GM18867 (cell line): ENCODE measurements around the gene JAG2.

ENCODE experiments used
- ATAC-seq: cut with Tn5 transposase; IDR thresholded peaks from one replicate; pipeline ENCODE4 v1.9.1; 2021; ENCODE audit warnings: mild to moderate bottlenecking, moderate library complexity; ENCODE audit not compliant: unreplicated experiment

Gene JAG2

DNA sequence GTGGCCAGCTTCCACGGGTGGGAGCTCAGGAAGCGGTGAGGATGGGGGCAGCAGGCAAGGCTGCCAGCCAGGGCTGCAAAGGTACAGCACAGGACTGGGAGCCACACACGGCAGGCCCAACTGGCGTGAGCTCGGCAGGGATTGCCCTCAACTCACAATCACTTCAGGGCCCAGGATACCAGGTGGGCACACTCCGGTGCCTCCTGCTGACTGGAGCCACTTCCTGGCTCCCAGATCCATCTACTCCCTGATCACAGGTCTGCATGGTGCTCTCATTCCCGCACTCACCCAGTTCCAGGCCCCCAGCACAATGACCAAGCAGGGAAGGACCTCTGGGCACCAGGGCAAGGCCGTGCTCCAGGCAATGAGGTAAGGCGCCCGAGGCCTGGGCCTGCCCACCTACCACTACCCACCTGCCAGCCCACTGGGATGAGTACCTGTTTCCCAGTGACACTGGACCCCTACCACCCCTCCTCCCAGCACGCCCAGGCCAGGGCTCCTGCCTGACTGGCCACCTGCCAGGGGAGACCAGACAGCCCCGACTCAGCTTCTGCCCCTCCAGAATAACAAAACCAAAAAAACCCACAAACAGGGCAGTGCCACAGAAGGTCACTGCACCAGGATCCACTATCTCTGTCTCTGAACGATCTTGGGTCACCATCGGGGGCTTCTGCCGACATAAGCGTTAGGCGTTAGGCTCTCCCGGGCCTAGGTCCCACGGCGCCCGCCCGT is 1.8 kb downstream of the JAG2 start:
- ATAC-seq = no peak

DNA sequence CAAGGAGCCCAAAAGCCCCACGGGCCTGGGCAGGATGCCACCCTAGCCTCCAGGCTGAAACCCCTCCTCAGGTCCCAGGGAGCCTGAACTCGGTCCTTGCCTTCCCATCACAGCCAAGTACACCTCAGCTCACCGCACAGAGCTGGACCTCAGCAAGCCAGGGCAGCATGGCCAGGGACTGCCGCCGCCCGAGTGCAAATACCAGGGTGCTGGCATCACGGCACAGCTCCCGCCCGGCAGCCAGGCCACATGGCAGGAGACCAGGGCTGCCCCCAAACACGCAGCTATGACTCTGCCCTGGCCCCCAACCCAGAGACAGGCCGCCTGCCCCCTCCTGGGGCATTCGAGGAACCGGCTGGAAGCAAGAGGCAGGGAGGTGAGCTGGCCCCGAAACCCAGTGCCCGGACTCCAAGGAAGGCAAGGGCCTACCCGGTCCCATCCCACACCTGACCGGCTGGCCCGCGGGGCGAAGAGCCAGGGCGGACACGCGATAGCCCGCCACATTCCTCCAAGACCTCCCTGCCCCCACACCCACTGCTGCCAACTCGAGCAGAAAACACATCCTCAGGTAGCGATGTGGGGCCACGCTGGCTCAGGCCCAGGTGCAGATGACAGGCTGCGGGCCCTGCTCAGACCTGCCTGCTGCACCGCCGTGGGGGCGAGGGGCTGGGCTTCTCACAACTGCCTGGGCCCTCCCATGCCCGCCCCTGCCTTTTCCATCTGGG is 2.7 kb downstream of the JAG2 start:
- ATAC-seq = no peak

DNA sequence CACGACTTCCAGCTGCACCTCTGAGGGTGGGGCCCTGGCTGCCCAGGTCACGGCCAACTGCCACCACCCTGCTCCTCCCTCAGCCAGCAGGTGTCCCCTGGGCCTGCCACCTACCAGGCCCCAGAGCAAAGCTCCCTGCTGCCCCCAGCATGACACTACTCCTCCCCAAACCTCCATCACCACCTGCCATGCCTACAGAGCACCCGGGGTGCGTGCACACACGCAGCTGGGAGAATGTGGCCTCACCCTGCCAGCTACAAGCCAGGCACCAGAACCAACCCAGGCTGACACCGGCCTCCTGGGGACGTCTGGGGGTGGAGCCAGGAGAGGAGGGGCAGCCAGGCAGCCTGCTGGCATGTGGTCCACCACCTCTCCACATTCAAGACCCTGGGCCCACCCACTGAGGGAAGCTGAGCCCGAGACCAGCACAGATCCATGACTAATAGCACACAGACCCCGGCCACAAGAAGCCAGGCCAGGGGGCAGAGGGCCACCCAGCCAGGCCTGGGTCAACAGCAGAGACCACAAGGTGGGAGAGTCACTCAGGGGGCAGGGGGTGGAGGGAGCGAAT is 3.4 kb downstream of the JAG2 start:
- no peak for ATAC-seq

DNA sequence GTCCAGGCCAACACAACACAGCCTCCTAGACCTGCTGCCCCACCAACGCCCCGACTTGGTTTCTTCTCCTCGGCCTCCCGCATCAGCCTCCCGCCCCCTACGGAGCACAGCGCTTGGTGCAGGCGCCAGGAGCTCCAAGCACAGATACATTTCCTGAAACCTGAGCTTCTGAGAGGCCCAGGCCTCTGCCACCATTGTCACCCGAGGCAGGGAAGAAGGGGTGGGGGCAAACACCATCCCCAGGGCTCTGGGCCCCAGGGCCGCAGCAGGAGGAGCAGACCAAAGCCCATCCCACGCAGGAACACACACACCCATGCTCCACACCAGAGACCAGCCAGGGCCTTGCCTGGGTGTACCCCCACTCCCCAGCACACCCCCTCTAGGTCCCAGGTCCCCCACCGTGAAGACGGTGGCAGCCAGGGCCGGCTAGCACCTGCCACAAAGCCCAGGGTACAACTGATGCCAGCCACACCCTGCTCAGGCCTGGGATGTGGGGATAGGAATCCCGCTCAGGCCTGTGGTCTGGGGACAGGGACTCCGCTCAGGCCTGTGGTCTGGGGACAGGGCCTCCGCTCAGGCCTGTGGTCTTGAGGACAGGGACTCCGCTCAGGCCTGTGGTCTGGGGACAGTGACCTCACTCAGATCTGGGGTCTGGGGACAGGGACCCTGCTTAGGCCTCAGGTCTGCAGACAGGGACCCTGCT is 5.4 kb downstream of the JAG2 start:
- no peak for ATAC-seq

DNA sequence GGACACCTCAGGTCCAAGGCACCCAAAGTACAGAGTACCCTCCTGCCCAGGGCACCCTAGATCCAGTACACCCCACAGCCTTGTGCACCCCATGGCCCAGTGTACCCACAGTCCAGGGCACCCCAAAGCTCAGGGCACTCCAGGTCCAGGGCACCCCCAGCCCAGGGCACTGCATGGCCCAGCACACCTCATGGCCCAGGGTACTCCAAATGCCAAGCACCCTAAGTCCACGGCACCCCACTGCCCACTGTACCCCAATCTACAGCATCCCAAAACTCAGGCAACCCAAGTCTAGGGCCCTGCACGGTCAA is 6.0 kb downstream of the JAG2 start:
- ATAC-seq = no peak

DNA sequence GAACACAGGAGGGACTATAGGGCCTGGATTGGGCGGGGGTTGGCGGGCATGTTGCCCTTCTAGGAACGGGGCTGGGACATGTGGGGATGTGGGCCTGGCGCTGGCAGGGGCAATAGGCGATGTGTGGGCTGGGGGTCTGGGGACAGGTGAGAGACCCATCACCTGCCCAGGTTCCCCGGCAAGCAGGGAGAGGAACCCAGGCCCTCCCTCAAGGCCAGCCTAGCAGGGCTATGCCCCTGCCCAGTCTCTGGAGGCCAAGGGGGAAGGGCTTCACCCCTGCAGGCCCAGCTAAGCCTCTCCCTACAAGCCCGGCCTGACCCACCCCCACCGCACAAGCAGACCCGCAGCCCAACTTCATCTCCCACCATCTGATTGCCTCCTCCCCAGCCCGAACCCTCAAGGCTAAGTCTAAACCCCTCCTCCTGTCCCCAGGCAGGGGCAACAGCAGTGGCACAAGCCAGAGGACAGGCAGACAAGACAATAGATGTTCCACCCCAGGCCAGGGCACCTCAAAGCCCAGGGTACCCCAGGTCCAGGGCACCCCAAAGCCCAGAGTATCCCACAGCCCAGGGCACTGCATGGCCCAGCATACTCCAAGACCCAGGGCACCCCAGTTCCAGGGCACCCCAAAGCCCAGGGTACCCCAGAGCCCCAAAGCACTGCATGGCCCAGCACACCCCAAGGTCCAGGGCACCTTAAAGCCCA is 6.5 kb downstream of the JAG2 start:
- no peak for ATAC-seq

DNA sequence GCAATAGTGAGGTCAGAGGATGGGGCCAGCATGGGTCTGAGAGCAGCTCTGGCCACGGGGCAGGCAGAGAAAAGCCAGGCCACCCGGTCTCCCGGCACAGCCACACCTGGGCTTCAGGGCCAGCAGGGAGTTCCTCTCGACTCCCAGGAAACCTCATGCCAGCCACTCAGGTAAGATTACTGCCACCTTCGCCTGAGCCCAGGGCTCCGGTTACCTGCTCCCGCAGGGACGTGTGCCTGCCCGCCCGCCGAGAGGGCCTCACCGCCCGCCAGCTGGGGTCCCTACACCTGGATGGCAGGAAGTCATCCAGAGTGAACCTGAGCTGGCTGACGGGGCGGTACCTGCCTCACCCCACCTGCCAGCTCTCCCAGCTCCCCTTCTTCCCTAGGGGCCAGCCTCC is 7.3 kb downstream of the JAG2 start:
- no peak for ATAC-seq

DNA sequence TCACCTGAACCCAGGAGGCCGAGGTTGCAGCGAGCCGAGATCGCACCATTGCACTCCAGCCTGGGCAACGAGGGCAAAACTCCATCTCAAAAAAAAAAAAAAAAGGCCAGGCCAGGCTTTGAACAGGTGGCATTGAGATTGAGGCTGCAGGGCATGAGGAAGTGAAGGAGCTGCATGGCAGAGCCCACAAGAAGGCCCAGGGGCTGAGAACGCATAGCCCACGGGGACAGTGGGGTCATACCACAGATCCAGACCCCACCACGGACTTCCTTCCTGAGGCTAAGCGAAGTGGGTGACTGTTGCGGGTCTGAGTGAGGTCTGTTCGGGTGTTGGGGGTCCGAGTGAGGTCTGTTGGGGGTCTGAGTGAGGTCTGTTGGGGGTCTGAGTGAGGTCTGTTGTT is 7.8 kb downstream of the JAG2 start:
- ATAC-seq = no peak

DNA sequence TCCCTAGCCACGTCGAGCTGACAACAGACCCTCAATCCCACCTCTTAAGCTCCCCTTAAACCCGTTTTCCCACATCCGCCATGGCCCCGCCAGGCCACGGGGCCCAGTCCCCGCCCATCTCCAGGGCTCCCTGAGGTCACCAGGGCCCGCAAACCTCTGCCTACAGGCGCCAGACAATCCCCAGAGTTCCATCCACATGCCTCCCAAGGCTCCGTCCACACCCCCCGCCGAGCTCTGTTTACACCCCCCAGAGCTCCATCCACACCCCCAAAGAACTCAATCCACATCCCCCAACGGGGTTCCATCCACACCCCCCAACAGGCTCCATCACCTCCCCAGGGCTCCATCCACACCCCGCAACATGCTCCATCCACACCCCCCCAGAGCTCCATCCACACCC is 9.2 kb downstream of the JAG2 start:
- no peak for ATAC-seq

DNA sequence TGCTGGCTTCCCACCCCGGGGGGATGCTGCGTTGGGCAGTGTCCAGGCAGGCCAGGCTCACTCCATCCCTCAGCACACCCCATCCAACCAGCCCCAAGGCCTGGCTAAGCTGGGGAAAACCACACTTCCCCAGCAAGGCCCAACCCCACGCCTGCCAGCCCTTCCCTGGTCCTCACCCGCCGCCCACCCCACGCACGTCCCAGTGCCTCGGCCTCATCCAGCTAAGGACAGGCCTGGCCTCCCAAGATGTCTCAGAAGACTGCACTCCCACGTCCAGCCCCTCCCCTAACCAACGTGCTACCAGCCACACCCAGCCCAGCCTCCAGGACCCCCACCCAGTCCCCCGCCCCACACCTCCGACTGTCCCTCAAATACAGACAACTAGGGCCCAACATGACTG is 9.8 kb downstream of the JAG2 start:
- ATAC-seq = no peak

DNA sequence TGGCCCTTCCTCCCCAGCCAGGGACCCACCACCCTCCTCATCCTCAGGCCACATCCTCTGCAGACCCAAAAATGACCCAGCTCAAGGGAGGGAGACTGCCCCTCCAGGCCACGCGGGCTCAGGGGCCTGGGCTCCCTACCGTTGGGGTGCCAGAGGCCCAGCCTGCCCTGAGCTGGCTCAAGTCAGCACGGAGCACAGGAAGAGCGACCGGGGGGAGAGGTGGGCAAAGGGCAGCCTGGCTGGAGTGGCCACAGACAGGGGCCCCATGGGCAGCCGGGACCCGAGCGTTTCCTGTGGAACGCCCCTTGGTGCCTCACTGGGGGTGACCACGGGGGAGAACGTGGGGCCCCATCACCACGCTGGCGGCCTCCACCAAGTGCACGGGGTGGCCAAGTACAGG is 10.7 kb downstream of the JAG2 start:
- no peak for ATAC-seq

DNA sequence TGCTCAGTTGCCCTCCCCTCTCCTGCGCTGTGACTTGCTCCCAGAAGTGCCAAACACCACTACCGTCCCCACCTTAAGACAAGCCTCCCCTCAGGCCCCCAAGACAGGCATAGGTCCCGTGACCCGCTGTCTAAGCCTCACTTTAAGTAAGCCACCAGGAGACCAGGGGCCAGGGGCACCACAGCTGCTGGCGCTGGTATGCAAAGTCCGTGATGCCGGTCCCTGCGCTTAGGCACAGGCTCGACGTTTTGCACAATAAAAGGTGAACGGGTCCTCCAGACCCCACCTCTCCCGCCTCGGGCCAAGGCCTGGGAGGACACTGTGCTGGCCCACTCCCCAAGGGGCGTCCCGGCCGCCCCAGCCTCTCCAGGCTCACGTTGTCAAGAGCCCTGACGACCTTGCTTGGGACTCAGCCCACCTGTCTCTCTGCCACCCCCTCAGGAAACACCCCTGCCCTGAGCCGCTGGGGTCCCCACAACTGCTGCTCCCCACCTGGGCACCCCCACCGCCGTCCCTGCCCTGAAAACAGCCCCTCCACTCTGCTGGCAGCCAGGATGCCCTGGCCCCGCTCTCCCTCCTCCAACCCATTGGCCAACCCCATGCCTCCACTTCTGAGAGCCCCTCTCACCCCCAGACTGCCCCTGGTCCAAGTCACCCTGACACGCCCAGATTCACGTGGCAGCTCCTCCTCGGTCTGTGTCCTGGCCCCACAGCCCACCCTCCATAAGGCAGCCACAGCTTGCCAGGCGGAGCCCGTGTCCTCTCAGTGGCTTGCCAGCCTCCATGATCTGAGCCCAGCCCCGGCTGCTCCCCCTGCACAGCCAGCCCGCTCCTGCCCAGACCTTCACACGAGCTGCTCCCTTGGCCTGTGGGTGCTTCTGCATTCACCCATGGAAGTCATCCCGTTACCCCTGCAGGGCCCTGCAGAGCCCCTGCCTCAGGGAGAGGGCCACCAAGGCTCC is 11.9 kb downstream of the JAG2 start:
- ATAC-seq = no peak

DNA sequence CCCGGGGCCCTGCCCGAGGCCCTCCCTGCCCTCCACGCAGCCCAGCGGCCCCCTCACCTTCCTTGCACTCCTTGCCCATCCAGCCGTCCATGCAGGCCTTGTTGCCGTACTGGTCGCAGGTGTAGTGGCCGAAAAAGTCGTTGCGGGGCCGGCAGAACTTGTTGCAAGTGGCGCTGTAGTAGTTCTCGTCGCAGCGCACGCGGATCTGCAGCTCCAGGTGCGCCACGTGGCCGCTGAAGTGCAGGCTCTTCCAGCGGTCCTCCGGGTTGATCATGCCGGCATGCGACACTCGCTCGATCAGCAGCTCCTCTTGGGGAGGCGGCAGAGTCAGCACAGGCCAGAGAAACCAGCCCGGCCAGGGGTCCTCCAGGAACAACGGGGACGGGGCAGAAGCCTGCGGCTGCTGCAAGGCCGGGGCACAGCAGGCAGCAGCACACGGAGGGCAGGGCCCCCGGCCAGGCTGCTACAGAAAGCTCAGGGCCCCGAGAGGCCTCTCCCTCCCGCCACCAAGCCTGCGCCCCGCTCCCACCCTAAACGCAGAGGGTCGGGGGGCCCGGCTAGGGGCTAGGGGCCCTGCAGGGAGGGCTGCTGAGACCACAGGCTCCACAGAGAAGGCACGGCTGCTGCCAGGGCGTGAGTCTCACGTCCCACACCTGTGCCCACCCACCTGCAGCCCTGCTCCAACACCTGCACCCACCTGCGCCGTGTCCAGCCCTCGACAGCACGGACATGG is 12.7 kb downstream of the JAG2 start:
- no peak for ATAC-seq

DNA sequence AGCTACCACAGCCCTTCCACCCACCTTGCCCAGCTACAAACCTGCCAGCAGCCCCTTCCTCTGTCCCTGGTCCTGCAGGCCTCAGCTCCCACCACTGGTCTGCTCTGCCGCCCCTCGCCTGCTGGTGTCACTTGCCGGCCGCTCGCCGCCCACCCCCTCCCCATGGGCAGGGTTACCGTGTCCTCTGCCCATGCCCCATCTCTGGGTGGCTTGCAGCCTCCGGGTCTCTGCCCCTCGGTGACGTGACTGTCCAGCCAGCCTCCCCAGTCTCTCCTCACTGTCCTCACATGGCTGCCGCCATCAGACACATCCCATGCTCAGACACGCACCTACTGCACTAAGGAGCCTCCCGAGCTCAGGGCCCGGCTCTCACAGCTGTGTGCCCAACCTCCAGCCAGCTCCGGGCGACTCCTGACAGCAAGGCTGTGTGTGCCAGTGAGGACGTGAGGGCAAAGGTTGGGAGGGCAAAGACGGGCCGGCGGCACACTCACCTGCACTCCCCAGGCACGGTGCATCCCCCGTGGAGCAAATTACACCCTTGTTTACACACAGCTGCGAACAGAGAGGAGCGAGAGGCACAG is 13.4 kb downstream of the JAG2 start:
- ATAC-seq = no peak

DNA sequence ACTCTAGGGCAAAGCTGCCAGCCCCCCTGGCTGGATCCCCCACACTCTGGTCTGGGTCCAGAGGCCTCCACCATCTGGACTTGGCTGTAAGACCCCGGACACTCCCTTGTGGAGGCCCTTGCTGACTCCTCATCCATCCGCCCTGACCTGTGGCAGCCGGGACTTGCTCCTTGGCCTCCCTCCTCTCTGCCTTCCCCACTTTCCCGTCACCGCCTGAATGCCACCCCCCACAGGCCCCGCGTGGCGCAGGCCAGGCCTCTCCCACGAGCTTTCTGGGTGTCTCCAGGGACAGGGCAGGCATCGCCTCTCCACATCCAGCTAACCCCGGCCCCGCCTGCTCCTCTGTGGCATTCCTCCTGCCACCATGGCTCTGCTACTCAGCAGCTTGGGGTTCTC is 14.1 kb downstream of the JAG2 start:
- no peak for ATAC-seq

DNA sequence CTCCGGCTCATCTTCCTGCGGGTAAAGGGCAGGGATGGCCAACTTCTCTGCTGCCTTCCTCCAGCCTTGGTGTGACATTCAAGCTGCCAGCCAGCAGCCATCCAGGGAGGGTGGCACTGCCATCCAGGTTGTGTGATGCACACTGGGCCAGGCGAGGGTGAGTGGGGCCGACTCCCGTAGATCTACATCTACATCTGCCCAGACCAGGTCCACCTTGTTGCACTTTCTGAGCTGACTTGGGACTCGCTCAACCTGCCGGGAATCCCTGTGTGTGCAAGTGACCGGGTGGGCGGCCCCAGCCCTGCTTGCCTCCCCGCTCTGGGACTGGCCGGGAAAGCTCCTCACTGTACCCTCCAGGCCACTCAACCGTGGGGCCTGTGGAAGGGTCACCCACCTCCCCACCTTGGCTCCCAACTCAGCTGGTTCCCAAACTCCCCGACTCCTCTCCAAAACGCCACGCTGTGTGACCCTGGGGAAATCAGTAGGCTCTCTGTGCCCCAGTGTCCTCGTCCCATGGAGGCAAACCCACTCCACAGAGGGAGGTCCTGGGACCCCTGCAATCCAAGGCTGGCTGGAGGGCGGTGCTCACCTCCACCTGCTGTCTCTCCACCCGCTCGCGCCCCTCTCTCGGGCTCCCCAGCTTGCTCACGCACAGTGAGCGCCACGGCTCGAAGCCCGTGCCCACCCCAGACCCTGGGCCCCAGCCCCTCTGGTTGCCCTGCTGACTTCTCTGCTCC is 14.7 kb downstream of the JAG2 start:
- ATAC-seq = no peak

DNA sequence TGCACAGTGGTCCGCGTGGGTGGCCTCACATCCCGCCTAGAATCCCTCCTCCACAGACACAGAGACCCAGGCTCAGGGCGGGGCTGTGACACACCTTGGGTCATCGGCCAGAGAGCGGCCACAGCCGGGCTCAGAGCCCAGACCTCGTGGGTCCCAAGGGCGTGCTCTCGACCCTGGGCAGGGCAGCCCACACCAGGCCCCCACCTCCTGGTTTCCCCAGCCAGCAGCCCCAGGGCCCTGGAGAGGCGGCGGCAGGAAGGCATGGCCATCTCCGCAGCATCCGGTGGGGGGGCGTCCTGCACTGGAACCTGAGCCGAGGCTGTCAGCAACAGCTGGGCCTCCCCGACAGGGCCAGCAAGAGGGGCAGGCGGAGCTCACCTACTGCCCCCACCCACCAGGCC is 15.2 kb downstream of the JAG2 start:
- ATAC-seq = no peak

DNA sequence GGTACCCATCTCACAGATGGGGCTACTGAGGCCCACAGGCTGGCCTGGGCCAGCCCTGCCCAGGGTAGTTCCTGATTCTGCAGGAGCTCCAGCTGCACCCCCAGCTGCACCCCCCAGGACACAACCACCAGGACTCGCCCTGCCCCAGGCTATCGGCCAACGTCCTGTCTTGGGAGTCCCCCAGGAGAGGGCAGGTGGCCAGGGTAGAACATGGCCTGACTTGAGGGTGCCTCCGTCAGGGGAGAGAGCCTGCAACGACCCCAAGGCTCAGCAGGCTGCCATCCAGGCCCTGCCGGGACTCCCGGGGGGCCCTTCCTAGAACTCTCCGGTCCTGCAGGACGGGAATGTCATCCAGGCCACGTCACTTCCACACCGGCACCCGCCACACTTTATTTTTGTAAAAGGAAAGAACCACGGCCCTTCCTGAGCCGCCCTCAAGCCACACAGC is 15.8 kb downstream of the JAG2 start:
- ATAC-seq = no peak
